HEK293 (cell line): ENCODE measurements around the gene CCNY.

Experiments used
- GLIS1 ChIP-seq: fragments of 450-650 bp; formaldehyde crosslinking; IDR thresholded peaks from 2 replicates; pipeline ENCODE4 v1.5.1; 2016; ENCODE audit warnings: missing biosample characterization, missing genetic modification characterization
- KLF10 ChIP-seq: fragments of 450-650 bp; IDR thresholded peaks from 2 replicates; pipeline ENCODE4 v1.5.1; 2018; ENCODE audit warnings: missing biosample characterization, mild to moderate bottlenecking, missing genetic modification characterization
- MYNN ChIP-seq: fragments of 450-650 bp; formaldehyde crosslinking; IDR thresholded peaks from 2 replicates; pipeline ENCODE4 v1.5.1; 2016; ENCODE audit warnings: missing biosample characterization, missing genetic modification characterization, borderline replicate concordance
- SCRT2 ChIP-seq: fragments of 450-650 bp; formaldehyde crosslinking; IDR thresholded peaks from 2 replicates; pipeline ENCODE4 v1.5.1; 2016; ENCODE audit warnings: missing biosample characterization, missing genetic modification characterization
- SP2 ChIP-seq: fragments of 450-650 bp; formaldehyde crosslinking; IDR thresholded peaks from 2 replicates; pipeline ENCODE4 v1.5.1; 2016; ENCODE audit warnings: missing biosample characterization, missing genetic modification characterization
- SP7 ChIP-seq: fragments of 450-650 bp; formaldehyde crosslinking; IDR thresholded peaks from 2 replicates; pipeline ENCODE4 v1.5.1; 2016; ENCODE audit warnings: missing biosample characterization, missing genetic modification characterization
- ZFP69B ChIP-seq: fragments of 450-650 bp; formaldehyde crosslinking; IDR thresholded peaks from 2 replicates; pipeline ENCODE4 v1.5.1; 2016; ENCODE audit warnings: missing biosample characterization, missing genetic modification characterization
- ZNF132 ChIP-seq: fragments of 450-650 bp; formaldehyde crosslinking; IDR thresholded peaks from 2 replicates; pipeline ENCODE4 v1.5.1; 2017; ENCODE audit warnings: missing biosample characterization, missing genetic modification characterization, borderline replicate concordance
- ZNF140 ChIP-seq: fragments of 450-650 bp; formaldehyde crosslinking; IDR thresholded peaks from 2 replicates; pipeline ENCODE4 v1.5.1; 2016; ENCODE audit warnings: missing biosample characterization, missing genetic modification characterization
- ZNF23 ChIP-seq: fragments of 450-650 bp; formaldehyde crosslinking; IDR thresholded peaks from 2 replicates; pipeline ENCODE4 v1.5.1; 2016; ENCODE audit warnings: missing biosample characterization, missing genetic modification characterization, borderline replicate concordance
- ZNF292 ChIP-seq: fragments of 450-650 bp; formaldehyde crosslinking; IDR thresholded peaks from 2 replicates; pipeline ENCODE4 v1.5.1; 2016; ENCODE audit warnings: low read depth, missing biosample characterization, missing genetic modification characterization, borderline replicate concordance
- ZNF302 ChIP-seq: fragments of 450-650 bp; formaldehyde crosslinking; IDR thresholded peaks from 2 replicates; pipeline ENCODE4 v1.5.1; 2016; ENCODE audit warnings: missing biosample characterization, missing genetic modification characterization, low read depth
- ZNF324 ChIP-seq: fragments of 450-650 bp; formaldehyde crosslinking; IDR thresholded peaks from 2 replicates; pipeline ENCODE4 v1.5.1; 2016; ENCODE audit warnings: missing biosample characterization, missing genetic modification characterization
- ZNF394 ChIP-seq: fragments of 450-650 bp; formaldehyde crosslinking; IDR thresholded peaks from 2 replicates; pipeline ENCODE4 v1.5.1; 2016; ENCODE audit warnings: missing biosample characterization, missing genetic modification characterization, mild to moderate bottlenecking, moderate library complexity, borderline replicate concordance
- ZNF423 ChIP-seq: fragments of 450-650 bp; formaldehyde crosslinking; IDR thresholded peaks from 2 replicates; pipeline ENCODE4 v1.5.1; 2016; ENCODE audit warnings: missing biosample characterization, missing genetic modification characterization
- ZNF600 ChIP-seq: fragments of 450-650 bp; formaldehyde crosslinking; IDR thresholded peaks from 2 replicates; pipeline ENCODE4 v1.5.1; 2016; ENCODE audit warnings: missing biosample characterization, missing genetic modification characterization
- ZNF624 ChIP-seq: fragments of 450-650 bp; formaldehyde crosslinking; IDR thresholded peaks from 2 replicates; pipeline ENCODE4 v1.5.1; 2017; ENCODE audit warnings: missing biosample characterization, missing genetic modification characterization
- ZNF664 ChIP-seq: fragments of 450-650 bp; formaldehyde crosslinking; IDR thresholded peaks from 2 replicates; pipeline ENCODE4 v1.5.1; 2016; ENCODE audit warnings: missing biosample characterization, missing genetic modification characterization
- ZNF747 ChIP-seq: fragments of 450-650 bp; formaldehyde crosslinking; IDR thresholded peaks from 2 replicates; pipeline ENCODE4 v1.5.1; 2016; ENCODE audit warnings: missing biosample characterization, missing genetic modification characterization
- ZNF785 ChIP-seq: fragments of 450-650 bp; formaldehyde crosslinking; IDR thresholded peaks from 2 replicates; pipeline ENCODE4 v1.5.1; 2016; ENCODE audit warnings: missing biosample characterization, missing genetic modification characterization
- ZXDB ChIP-seq: fragments of 450-650 bp; formaldehyde crosslinking; IDR thresholded peaks from 2 replicates; pipeline ENCODE4 v1.5.1; 2016; ENCODE audit warnings: missing biosample characterization, missing genetic modification characterization
- TF ChIP-seq, protein P1 (sequence below): fragments of 450-650 bp; formaldehyde crosslinking; IDR thresholded peaks from 2 replicates; pipeline ENCODE4 v1.5.1; 2016; ENCODE audit warnings: missing biosample characterization, missing genetic modification characterization
- TF ChIP-seq, protein P2 (sequence below): fragments of 450-650 bp; formaldehyde crosslinking; IDR thresholded peaks from 2 replicates; pipeline ENCODE4 v1.5.1; 2016; ENCODE audit warnings: missing biosample characterization, missing genetic modification characterization
- TF ChIP-seq, protein P3 (sequence below): fragments of 450-650 bp; formaldehyde crosslinking; IDR thresholded peaks from 2 replicates; pipeline ENCODE4 v1.5.1; 2016; ENCODE audit warnings: missing biosample characterization, missing genetic modification characterization
- TF ChIP-seq, protein P4 (sequence below): fragments of 450-650 bp; formaldehyde crosslinking; IDR thresholded peaks from 2 replicates; pipeline ENCODE4 v1.5.1; 2016; ENCODE audit warnings: missing biosample characterization, missing genetic modification characterization
- TF ChIP-seq, protein P5 (sequence below): fragments of 450-650 bp; formaldehyde crosslinking; IDR thresholded peaks from 2 replicates; pipeline ENCODE4 v1.5.1; 2016; ENCODE audit warnings: missing biosample characterization, missing genetic modification characterization, low read depth
- TF ChIP-seq, protein P6 (sequence below): fragments of 450-650 bp; formaldehyde crosslinking; IDR thresholded peaks from 2 replicates; pipeline ENCODE4 v1.5.1; 2016; ENCODE audit warnings: missing biosample characterization, missing genetic modification characterization

The CCNY gene

DNA sequence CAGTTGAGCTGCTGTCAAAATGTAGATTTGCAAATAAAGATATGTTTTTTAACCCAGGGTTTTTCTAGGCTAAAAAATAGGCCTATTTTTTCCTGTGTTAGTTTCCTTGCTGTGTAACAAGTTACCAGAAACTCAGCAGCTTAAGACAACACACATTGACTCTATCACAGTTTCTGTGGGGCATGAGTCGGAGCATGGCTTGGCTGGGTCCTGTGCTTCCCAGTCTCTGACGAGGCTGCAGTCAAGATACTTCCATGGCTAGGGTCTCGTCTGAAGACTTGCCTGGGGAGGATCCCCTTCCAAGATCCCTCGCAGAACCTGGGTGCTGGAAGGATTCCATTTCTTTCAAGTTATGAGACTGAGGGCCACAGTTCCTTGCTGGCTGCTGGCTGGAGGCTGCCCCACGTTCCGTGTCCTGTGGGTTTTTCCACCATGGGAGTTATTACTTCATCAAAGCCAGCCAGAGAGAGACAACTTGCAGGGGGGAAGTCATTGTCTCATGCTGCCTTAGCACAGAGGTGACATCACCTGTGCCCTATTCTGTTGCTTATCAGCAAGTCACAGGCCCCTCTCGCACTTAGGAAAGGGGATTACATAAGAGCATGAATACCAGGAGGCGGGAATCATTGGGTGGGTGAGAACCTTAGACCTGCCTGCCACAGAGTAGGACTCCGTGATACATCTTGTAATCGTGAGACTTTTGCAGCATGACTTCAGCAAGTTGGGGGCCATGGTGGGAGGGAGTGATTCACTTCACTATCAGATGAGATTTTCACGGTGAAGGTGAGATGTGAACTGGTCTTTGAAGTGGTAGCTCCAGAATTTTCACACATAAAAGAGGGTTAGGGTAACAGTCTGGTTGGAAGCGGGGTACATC is 77.9 kb downstream of the CCNY start (continued):
- TF ChIP-seq ZNF23 (no peak), MYNN (no peak), ZNF292 (tag by site-specific recombination) (no peak), GLIS1 (tag by site-specific recombination) (peak; percentile 66), ZFP69B (tag by site-specific recombination) (no peak), SCRT2 (tag by site-specific recombination) (peak; percentile 56), SP2 (tag by site-specific recombination) (no peak), ZNF785 (tag by site-specific recombination) (no peak), ZNF132 (tag by site-specific recombination) (no peak), KLF10 (tag by site-specific recombination) (no peak), ZNF600 (tag by site-specific recombination) (peak; percentile 53; the same call in 1 of the 2 replicates), ZNF324 (tag by site-specific recombination) (peak; percentile 41; the same call in 1 of the 2 replicates), ZNF747 (tag by site-specific recombination) (no peak), ZNF394 (peak; percentile 28; the same call in 1 of the 2 replicates), ZNF140 (tag by site-specific recombination) (no peak), SP7 (tag by site-specific recombination) (peak; percentile 82), ZNF624 (tag by site-specific recombination) (no peak), ZNF423 (tag by site-specific recombination) (no peak), ZNF302 (no peak), ZXDB (no peak), ZNF664 (no peak)
- TF ChIP-seq, protein P1, sequence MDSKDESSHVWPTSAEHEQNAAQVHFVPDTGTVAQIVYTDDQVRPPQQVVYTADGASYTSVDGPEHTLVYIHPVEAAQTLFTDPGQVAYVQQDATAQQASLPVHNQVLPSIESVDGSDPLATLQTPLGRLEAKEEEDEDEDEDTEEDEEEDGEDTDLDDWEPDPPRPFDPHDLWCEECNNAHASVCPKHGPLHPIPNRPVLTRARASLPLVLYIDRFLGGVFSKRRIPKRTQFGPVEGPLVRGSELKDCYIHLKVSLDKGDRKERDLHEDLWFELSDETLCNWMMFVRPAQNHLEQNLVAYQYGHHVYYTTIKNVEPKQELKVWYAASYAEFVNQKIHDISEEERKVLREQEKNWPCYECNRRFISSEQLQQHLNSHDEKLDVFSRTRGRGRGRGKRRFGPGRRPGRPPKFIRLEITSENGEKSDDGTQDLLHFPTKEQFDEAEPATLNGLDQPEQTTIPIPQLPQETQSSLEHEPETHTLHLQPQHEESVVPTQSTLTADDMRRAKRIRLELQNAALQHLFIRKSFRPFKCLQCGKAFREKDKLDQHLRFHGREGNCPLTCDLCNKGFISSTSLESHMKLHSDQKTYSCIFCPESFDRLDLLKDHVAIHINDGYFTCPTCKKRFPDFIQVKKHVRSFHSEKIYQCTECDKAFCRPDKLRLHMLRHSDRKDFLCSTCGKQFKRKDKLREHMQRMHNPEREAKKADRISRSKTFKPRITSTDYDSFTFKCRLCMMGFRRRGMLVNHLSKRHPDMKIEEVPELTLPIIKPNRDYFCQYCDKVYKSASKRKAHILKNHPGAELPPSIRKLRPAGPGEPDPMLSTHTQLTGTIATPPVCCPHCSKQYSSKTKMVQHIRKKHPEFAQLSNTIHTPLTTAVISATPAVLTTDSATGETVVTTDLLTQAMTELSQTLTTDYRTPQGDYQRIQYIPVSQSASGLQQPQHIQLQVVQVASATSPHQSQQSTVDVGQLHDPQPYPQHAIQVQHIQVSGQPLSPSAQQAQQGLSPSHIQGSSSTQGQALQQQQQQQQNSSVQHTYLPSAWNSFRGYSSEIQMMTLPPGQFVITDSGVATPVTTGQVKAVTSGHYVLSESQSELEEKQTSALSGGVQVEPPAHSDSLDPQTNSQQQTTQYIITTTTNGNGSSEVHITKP (tag by site-specific recombination), result peak; percentile 74
- TF ChIP-seq, protein P2, sequence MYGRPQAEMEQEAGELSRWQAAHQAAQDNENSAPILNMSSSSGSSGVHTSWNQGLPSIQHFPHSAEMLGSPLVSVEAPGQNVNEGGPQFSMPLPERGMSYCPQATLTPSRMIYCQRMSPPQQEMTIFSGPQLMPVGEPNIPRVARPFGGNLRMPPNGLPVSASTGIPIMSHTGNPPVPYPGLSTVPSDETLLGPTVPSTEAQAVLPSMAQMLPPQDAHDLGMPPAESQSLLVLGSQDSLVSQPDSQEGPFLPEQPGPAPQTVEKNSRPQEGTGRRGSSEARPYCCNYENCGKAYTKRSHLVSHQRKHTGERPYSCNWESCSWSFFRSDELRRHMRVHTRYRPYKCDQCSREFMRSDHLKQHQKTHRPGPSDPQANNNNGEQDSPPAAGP, result 0 out of 2 replicates have a peak, but pooled peaks have one; percentile 26
- TF ChIP-seq, protein P3, sequence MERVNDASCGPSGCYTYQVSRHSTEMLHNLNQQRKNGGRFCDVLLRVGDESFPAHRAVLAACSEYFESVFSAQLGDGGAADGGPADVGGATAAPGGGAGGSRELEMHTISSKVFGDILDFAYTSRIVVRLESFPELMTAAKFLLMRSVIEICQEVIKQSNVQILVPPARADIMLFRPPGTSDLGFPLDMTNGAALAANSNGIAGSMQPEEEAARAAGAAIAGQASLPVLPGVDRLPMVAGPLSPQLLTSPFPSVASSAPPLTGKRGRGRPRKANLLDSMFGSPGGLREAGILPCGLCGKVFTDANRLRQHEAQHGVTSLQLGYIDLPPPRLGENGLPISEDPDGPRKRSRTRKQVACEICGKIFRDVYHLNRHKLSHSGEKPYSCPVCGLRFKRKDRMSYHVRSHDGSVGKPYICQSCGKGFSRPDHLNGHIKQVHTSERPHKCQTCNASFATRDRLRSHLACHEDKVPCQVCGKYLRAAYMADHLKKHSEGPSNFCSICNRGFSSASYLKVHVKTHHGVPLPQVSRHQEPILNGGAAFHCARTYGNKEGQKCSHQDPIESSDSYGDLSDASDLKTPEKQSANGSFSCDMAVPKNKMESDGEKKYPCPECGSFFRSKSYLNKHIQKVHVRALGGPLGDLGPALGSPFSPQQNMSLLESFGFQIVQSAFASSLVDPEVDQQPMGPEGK (tag by site-specific recombination), result peak; percentile 61
- TF ChIP-seq, protein P4, sequence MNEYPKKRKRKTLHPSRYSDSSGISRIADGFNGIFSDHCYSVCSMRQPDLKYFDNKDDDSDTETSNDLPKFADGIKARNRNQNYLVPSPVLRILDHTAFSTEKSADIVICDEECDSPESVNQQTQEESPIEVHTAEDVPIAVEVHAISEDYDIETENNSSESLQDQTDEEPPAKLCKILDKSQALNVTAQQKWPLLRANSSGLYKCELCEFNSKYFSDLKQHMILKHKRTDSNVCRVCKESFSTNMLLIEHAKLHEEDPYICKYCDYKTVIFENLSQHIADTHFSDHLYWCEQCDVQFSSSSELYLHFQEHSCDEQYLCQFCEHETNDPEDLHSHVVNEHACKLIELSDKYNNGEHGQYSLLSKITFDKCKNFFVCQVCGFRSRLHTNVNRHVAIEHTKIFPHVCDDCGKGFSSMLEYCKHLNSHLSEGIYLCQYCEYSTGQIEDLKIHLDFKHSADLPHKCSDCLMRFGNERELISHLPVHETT (tag by site-specific recombination), result 0 out of 2 replicates have a peak, but pooled peaks have one; percentile 51
- TF ChIP-seq, protein P5, sequence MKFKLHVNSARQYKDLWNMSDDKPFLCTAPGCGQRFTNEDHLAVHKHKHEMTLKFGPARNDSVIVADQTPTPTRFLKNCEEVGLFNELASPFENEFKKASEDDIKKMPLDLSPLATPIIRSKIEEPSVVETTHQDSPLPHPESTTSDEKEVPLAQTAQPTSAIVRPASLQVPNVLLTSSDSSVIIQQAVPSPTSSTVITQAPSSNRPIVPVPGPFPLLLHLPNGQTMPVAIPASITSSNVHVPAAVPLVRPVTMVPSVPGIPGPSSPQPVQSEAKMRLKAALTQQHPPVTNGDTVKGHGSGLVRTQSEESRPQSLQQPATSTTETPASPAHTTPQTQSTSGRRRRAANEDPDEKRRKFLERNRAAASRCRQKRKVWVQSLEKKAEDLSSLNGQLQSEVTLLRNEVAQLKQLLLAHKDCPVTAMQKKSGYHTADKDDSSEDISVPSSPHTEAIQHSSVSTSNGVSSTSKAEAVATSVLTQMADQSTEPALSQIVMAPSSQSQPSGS (tag by site-specific recombination), result peak; percentile 92
- TF ChIP-seq, protein P6, sequence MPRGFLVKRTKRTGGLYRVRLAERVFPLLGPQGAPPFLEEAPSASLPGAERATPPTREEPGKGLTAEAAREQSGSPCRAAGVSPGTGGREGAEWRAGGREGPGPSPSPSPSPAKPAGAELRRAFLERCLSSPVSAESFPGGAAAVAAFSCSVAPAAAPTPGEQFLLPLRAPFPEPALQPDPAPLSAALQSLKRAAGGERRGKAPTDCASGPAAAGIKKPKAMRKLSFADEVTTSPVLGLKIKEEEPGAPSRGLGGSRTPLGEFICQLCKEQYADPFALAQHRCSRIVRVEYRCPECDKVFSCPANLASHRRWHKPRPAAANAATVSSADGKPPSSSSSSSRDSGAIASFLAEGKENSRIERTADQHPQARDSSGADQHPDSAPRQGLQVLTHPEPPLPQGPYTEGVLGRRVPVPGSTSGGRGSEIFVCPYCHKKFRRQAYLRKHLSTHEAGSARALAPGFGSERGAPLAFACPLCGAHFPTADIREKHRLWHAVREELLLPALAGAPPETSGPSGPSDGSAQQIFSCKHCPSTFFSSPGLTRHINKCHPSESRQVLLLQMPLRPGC (tag by site-specific recombination), result no peak
